NCI-H1092 (cell line): ENCODE measurements around the gene APBB1IP.
"Not testable (repeated sequence)": the region's sequence is repeated elsewhere in the genome, so short reads cannot be mapped to it uniquely, and the experiment has no call there.

Source experiments
- DNase-seq: peaks from one replicate; lab custom pipeline; 2025; lab: John Stamatoyannopoulos, UW

Gene APBB1IP

GRCh38 chr10:26477501-26477900 is 39.4 kb downstream of the APBB1IP start:
- DNase-seq = no peak

DNA sequence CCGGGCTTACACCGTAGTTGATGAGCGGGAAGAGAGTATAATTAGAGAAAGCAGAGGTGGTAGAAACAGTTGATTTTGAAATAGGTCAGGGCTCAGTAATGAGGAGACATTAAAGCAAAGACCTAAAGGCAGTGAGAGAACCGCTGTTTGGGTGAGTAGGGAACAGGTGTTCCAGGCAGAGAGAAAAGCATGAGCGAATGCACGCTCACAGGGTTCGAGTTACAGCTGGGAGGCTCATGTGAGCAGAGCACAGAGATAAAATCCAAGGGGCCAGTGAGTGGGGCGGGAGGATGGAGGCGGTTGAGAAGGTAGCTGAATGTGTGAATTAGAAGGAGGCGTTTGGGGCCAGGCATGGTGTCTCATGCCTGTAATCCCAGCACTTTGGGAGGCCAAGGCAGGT is 39.9 kb downstream of the APBB1IP start:
- DNase-seq = no peak

GRCh38 chr10:26479766-26480492 is 41.8 kb downstream of the APBB1IP start:
- DNase-seq = no peak

DNA sequence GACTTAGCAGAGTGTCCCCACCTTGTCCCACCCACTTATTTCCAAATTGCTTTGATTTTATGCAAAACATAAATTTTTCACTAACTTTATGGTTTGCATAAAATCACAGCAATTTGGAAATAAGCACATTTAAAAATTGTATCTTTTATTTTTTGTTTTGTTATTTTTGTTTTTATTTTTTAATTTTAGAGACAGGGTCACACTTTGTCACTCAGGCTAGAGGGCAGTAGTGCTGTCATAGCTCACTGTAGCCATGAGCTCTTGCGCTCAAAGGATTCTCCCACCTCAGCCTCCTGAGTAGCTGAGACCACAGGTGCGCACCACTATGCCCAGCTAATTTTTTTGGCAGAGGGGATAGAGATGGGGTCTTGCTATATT is 43.2 kb downstream of the APBB1IP start:
- no peak for DNase-seq

- no peak for DNase-seq
These were observed 43.9 kb downstream of the APBB1IP start for GRCh38 chr10:26481914-26482550.

GRCh38 chr10:26483554-26483953 is 45.4 kb downstream of the APBB1IP start:
- DNase-seq = no peak

- DNase-seq = no peak
These were observed 47.2 kb downstream of the APBB1IP start for GRCh38 chr10:26485150-26485941.

DNA sequence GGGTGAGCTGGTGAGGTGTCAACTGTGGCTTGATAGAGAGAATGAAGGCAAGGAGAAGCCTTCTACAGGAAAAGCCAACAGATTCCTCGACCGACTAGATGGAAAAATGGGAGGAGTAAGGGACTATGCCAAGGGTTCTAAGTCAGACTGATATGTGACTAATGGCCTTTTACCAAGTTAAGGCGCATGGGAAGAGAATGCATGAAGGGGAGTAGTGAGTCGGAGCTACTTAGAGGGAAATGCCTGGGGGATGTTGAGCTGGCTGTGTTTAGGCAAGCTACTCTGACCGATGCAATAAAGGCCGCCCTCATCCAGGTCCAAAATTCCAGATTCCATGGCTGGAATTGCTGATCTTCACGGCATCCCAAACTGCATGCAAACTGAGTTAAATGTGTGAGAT is 48.2 kb downstream of the APBB1IP start:
- DNase-seq = no peak

DNA sequence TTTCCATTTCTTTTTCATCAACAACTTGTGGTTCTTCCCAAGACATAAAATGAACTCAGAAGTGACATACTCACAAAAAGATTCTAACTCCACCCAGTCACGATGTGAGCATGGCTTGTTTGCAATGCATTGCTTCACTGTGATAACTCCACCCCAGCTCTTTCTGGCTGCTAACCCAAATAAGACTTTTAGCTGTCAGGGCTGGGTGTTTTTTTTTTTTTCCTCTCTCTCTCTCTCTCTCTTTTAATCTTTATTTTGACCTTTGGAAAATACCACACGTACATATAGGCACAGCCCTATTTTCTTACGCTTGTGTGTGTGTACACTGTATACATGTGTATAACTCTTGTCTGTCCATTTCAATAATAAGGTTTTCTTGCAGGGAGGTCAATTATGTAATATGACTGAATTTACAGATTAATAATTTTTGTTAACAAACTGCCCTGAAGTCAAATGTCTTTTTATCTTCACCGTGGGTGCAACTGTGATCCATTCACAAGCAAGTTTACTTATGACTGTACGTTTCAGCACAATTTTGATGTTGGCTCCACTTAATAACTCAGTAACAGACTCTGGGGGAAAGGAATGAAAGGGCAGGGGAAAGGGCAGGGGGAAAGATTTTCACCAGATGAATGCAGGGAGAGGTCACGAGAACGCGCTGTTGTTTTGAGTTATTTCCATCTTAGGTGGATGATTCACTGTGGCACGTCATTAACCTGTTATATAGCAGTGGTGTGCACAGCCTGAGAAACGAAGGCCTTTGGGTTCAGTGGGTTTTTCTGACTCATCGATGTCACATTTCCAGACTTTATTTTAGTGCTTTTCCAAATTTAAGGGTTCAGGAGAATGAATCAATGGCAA is 49.1 kb downstream of the APBB1IP start:
- DNase-seq = no peak

DNA sequence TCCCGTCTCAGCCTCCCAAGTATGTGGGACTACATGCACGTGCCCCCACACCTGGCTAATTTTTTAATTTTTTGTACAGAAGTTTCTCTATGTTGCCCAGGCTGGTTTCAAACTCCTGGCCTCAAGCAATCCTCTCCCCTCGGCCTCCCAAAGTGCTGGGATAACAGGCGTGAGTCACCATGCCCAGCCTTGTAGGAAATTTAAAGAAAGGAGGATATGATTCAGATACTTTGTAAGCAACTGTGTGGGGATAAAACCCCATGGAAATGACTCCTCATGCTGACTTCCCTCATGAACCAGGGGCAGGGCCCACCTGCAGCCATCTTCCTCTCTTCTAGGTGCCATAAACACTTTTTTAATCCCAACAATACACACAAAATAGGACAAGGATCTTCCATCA is 50.2 kb downstream of the APBB1IP start:
- DNase-seq = no peak

DNA sequence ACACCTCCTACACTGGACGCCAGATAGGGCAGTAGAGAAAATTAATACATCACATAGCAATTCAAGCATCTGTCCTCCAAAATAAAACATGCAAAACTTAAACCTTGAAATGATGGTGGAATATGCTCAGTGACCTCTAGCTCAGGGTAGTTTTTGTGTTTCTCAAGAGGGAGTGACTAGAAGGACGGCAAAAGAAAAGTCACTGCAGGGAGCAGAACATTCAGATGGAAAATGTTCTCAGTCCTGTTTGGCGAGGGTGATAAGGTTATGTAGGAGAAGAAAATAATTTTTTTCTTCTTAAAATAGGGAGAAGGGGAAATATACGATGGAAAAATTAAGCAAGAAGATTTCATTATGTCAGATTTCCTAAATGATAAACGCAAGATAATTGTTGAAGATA is 50.9 kb downstream of the APBB1IP start:
- DNase-seq = no peak

DNA sequence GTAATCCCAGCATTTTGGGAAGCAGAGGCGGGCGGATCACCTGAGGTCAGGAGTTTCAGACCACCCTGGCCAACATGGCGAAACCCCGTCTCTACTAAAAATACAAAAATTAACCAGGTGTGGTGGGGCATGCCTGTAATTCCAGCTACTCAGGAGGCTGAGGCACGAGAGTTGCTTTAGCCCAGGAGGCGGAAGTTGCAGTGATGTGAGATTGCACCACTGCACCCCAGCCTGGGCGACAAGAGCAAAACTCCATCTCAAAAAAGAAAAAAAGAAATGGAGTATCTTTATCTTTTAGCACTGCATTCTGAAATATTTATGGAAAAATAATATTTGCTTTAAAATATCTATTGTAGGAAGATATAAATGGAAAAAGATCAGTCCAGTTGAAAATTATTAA is 52.2 kb downstream of the APBB1IP start:
- not testable (repeated sequence) for DNase-seq

DNA sequence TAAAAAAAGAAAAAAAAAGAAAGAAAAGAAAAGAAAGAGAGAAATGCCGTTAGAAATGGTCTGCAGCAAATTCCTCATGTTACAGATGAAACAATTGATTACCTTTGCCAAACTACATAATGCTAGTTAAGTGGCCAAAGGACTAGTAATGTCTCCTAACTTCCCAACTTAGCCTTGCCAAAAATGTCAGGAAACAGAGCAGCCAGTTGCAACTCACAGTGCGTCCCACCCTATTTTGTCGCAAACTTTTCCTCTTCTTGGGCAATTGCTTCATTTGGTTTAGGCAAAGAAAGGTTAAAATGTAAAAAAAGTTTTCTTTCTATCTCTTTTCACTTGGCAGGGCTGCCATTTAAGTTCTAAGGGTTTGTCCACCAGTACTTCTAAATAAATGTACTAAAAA is 53.1 kb downstream of the APBB1IP start:
- no peak for DNase-seq

GRCh38 chr10:26491934-26492333 is 53.8 kb downstream of the APBB1IP start:
- no peak for DNase-seq

- DNase-seq = not testable (repeated sequence)
These were observed 54.6 kb downstream of the APBB1IP start for GRCh38 chr10:26492725-26493124.

DNA sequence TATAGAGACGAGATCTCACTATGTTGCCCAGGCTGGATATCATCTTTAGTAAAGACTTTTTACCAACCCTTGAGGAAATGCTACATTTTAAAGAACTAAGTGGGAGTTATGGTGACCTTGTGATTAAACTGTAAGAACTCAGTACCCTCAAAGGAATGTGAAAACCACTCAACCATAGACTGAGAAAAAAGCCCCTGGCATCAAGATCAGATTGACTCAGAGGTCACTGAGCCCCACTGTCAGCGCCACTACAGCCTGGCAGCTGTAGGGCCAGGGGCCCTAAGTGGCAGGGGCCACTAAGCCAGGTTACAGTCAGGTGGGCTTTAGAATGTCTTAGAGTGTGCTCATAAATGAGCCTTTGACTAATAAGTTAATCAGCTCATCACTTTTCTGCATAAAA is 55.9 kb downstream of the APBB1IP start:
- no peak for DNase-seq

GRCh38 chr10:26499426-26499825 is 61.3 kb downstream of the APBB1IP start:
- no peak for DNase-seq

DNA sequence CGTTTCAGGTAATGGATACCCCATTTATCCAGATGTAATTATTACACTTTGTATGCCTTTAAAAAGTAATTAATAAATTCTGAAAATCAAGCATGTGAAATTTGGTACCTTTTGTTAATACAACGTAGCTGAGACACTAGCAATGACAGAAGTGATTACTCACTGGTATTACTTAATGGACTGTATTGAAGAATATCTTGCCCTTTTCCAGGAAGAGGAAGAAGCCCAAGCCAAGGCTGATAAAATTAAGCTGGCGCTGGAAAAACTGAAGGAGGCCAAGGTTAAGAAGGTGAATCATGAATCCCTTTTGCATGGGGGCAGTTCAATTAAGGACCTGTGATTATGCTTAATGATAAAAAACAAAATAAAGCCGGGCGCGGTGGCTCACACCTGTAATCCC is 64.8 kb downstream of the APBB1IP start:
- DNase-seq = no peak

- no peak for DNase-seq
These were observed 65.8 kb downstream of the APBB1IP start for GRCh38 chr10:26503911-26504310.

GRCh38 chr10:26504429-26504828 is 66.3 kb downstream of the APBB1IP start:
- DNase-seq = not testable (repeated sequence)

DNA sequence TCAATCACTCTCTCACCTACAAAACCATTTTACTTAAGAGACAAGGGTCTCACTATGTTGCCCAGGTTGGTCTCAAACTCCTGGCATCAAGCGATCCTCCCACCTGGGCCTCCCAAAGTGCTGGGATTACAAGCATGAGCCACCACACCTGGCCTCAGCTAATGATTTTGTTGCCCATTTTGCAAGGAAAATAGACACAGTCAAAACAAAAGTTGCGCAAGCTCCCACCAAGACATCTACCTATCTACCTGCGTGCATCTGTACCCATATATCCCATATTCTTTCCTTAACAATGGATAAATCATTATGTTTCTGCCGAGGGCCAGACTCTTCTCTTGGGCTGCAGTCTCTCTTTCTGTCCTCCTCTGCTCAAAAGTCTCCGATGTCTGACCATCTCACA is 67.3 kb downstream of the APBB1IP start:
- no peak for DNase-seq

- no peak for DNase-seq
These were observed 68.6 kb downstream of the APBB1IP start for GRCh38 chr10:26506736-26507135.
